IMR-90 (cell line): ENCODE results near the gene EFCC1. TPM values are rescaled to one million over a fixed set of nuclear protein-coding genes. Genes with fewer than 3 reads are reported as not detected.

Experiments
- ATAC-seq: fragments of 200-7000 bp; cut with Tn5 transposase; 2 replicates; pipeline ENCODE4 v1.9.1; 2020; ENCODE audit warnings: low read depth, mild to moderate bottlenecking, moderate library complexity
- BruUV-seq: library from RNA; stranded (reverse); fragments of 400-500 nt; replicated peaks from 2 replicates; lab custom pipeline; 2021; lab: Mats Ljungman, UMichigan
- CTCF ChIA-PET: fragments of 300-600 bp; formaldehyde crosslinking; extraction: SDS; loops from one replicate; lab custom pipeline; 2021; ENCODE audit warnings: antibody characterized with exemption; lab: Yijun Ruan, JAX
- POLR2A ChIA-PET: fragments of 300-600 bp; sonication (Branson Sonifier 250); formaldehyde crosslinking; loops from one replicate; lab custom pipeline; 2022; ENCODE audit warnings: antibody characterized with exemption; ENCODE audit not compliant: unreplicated experiment; lab: Charles Lee
- DNase-seq: peaks from one replicate; pipeline ENCODE4 v3.0.0; 2013
- H2AFZ ChIP-seq: replicated peaks from 2 replicates; pipeline ENCODE3; 2013; ENCODE audit warnings: low read length, mild to moderate bottlenecking; ENCODE audit not compliant: poor library complexity
- H2AK5ac ChIP-seq: 2 replicates; pipeline ENCODE4 v1.6.1; 2013; ENCODE audit warnings: low read depth, low read length, inconsistent platforms
- H2AK9ac ChIP-seq: replicated peaks from 2 replicates; pipeline ENCODE3; 2013; ENCODE audit warnings: mild to moderate bottlenecking, low read depth, low read length, moderate library complexity; ENCODE audit not compliant: poor library complexity
- H2BK120ac ChIP-seq: 2 replicates; pipeline ENCODE4 v1.6.1; 2013; ENCODE audit warnings: low read depth, low read length, inconsistent platforms
- H2BK15ac ChIP-seq: 3 replicates; pipeline ENCODE4 v1.6.1; 2013; ENCODE audit warnings: low read depth, low read length, inconsistent platforms
- H2BK20ac ChIP-seq: 2 replicates; pipeline ENCODE4 v1.6.1; 2013; ENCODE audit warnings: low read depth, mild to moderate bottlenecking, inconsistent platforms, low read length, moderate library complexity
- H2BK5ac ChIP-seq: 2 replicates; pipeline ENCODE4 v1.6.1; 2013; ENCODE audit warnings: mild to moderate bottlenecking, low read depth, low read length, inconsistent platforms; ENCODE audit not compliant: poor library complexity, severe bottlenecking
- H3K14ac ChIP-seq: replicated peaks from 2 replicates; pipeline ENCODE4 v1.6.1; 2013; ENCODE audit warnings: low read depth, low read length, inconsistent platforms
- H3K18ac ChIP-seq: 2 replicates; pipeline ENCODE4 v1.6.1; 2013; ENCODE audit warnings: low read depth, low read length, control low read depth
- H3K23ac ChIP-seq: 2 replicates; pipeline ENCODE4 v1.6.1; 2013; ENCODE audit warnings: low read depth, low read length, inconsistent platforms
- H3K27ac ChIP-seq: 2 replicates; pipeline ENCODE4 v1.5.1; 2013; ENCODE audit warnings: mild to moderate bottlenecking, control low read depth, low read length; ENCODE audit not compliant: insufficient read depth
- H3K27me3 ChIP-seq: 2 replicates; pipeline ENCODE4 v1.6.1; 2013; ENCODE audit warnings: low read length; ENCODE audit not compliant: control insufficient read depth, insufficient read depth
- H3K36me3 ChIP-seq: 2 replicates; pipeline ENCODE4 v1.6.1; 2013; ENCODE audit warnings: low read length, mixed read lengths; ENCODE audit not compliant: control insufficient read depth, insufficient read depth
- H3K4ac ChIP-seq: 2 replicates; pipeline ENCODE4 v1.6.1; 2013; ENCODE audit warnings: low read depth, low read length, inconsistent platforms
- H3K4me1 ChIP-seq: 2 replicates; pipeline ENCODE4 v1.6.1; 2013; ENCODE audit warnings: low read length, mixed read lengths; ENCODE audit not compliant: control insufficient read depth, insufficient read depth
- H3K4me2 ChIP-seq: 2 replicates; pipeline ENCODE4 v1.6.1; 2013; ENCODE audit warnings: low read depth, mild to moderate bottlenecking, control low read depth, low read length, moderate library complexity
- H3K4me3 ChIP-seq: 2 replicates; pipeline ENCODE4 v1.5.1; 2013; ENCODE audit warnings: low read depth, mild to moderate bottlenecking, control low read depth, low read length, moderate library complexity; ENCODE audit not compliant: insufficient read depth
- H3K56ac ChIP-seq: 2 replicates; pipeline ENCODE4 v1.6.1; 2013; ENCODE audit warnings: low read length, inconsistent platforms; ENCODE audit not compliant: insufficient read depth; ENCODE audit errors: extremely low read depth
- H3K79me1 ChIP-seq, 2 experiments: 2 replicates each; pipeline ENCODE4 v1.6.1; 2013; ENCODE audit warnings: low read length in 2 of 2, inconsistent platforms in 1 of 2, low read depth in 1 of 2
- H3K9ac ChIP-seq: 2 replicates; pipeline ENCODE4 v1.6.1; 2013; ENCODE audit warnings: low read depth, low read length, control low read depth
- H3K9me1 ChIP-seq: 2 replicates; pipeline ENCODE4 v1.6.1; 2013; ENCODE audit warnings: low read length, inconsistent platforms; ENCODE audit not compliant: insufficient read depth
- H3K9me3 ChIP-seq: 2 replicates; pipeline ENCODE4 v1.6.1; 2013; ENCODE audit warnings: low read length; ENCODE audit not compliant: control insufficient read depth, insufficient read depth
- H4K20me1 ChIP-seq: 2 replicates; pipeline ENCODE4 v1.6.1; 2013; ENCODE audit warnings: low read length, inconsistent platforms; ENCODE audit not compliant: insufficient read depth
- H4K5ac ChIP-seq: 2 replicates; pipeline ENCODE4 v1.6.1; 2013; ENCODE audit warnings: mild to moderate bottlenecking, low read depth, low read length, control low read depth
- H4K8ac ChIP-seq, 2 experiments: 2 replicates each; pipeline ENCODE4 v1.6.1; 2013; ENCODE audit warnings: low read depth in 2 of 2, low read length in 2 of 2, control low read depth in 1 of 2, inconsistent platforms in 1 of 2
- H4K91ac ChIP-seq: 2 replicates; pipeline ENCODE4 v1.6.1; 2013; ENCODE audit warnings: low read depth, low read length, inconsistent platforms; ENCODE audit not compliant: insufficient read depth
- BHLHE40 ChIP-seq: fragments of 150-350 bp; IDR thresholded peaks from 2 replicates; pipeline ENCODE4 v1.6.1; 2016; ENCODE audit warnings: mild to moderate bottlenecking, low read depth, low read length
- CEBPB ChIP-seq: IDR thresholded peaks from 2 replicates; pipeline ENCODE4 v1.6.1; 2012; ENCODE audit warnings: low read depth, low read length, improper control_type of control experiment
- CTCF ChIP-seq: conservative IDR thresholded peaks from 2 replicates; pipeline ENCODE4 v1.5.1; 2012; ENCODE audit warnings: mild to moderate bottlenecking, low read depth, low read length, improper control_type of control experiment
- FOS ChIP-seq: fragments of 150-350 bp; IDR thresholded peaks from 2 replicates; pipeline ENCODE4 v1.6.1; 2016; ENCODE audit warnings: low read depth, low read length
- MAZ ChIP-seq: IDR thresholded peaks from 2 replicates; pipeline ENCODE4 v1.6.1; 2012; ENCODE audit warnings: low read depth, mild to moderate bottlenecking, low read length, improper control_type of control experiment, moderate library complexity, borderline replicate concordance
- MXI1 ChIP-seq: IDR thresholded peaks from 2 replicates; pipeline ENCODE4 v1.6.1; 2012; ENCODE audit warnings: low read depth, mild to moderate bottlenecking, low read length, moderate library complexity, borderline replicate concordance
- NFE2L2 ChIP-seq: fragments of 150-350 bp; IDR thresholded peaks from 2 replicates; pipeline ENCODE4 v1.6.1; 2016; ENCODE audit warnings: low read depth, mild to moderate bottlenecking, low read length
- POLR2A ChIP-seq: IDR thresholded peaks from 2 replicates; pipeline ENCODE4 v1.6.1; 2012; ENCODE audit warnings: mild to moderate bottlenecking, low read depth, low read length
- RAD21 ChIP-seq: IDR thresholded peaks from 2 replicates; pipeline ENCODE4 v1.6.1; 2012; ENCODE audit warnings: low read length, improper control_type of control experiment
- RCOR1 ChIP-seq: IDR thresholded peaks from 2 replicates; pipeline ENCODE4 v1.6.1; 2012; ENCODE audit warnings: mild to moderate bottlenecking, low read length, improper control_type of control experiment; ENCODE audit not compliant: insufficient replicate concordance
- RFX5 ChIP-seq: IDR thresholded peaks from 2 replicates; pipeline ENCODE4 v1.8.0; 2012; ENCODE audit warnings: low read depth, mild to moderate bottlenecking, low read length, moderate library complexity
- SMC3 ChIP-seq: fragments of 150-350 bp; IDR thresholded peaks from 2 replicates; pipeline ENCODE4 v1.6.1; 2016; ENCODE audit warnings: low read depth, mild to moderate bottlenecking, antibody characterized with exemption, low read length, moderate library complexity
- WGBS, 2 experiments: methylation state at CpG; one replicate each; pipeline versions ENCODE4 v1.1.5 to v1.1.7; 2013; ENCODE audit warnings: missing lambda C conversion rate in 2 of 2; ENCODE audit not compliant: insufficient read length in 1 of 2; ENCODE audit errors: extremely low coverage in 2 of 2; 5-methylcytosine and 5-hydroxymethylcytosine counted together
- dilution Hi-C: fragments of 300-500 bp; cut with HindIII; formaldehyde crosslinking; loops from one replicate; pipeline ENCODE4 v1.14.3; 2018; ENCODE audit warnings: low sequenced_read_pairs; ENCODE audit not compliant: unreplicated experiment
- in situ Hi-C: fragments of 300-500 bp; cut with MboI; formaldehyde crosslinking; loops from 3 replicates; pipeline ENCODE4 v1.14.3; 2019; ENCODE audit warnings: low sequenced_read_pairs, inconsistent platforms, mixed read lengths
- intact Hi-C: fragments of 100-400 bp; cut with micrococcal nuclease; formaldehyde crosslinking; loops from 2 replicates; pipeline ENCODE4 v1.10.0; 2022
- polyA plus RNA-seq, 3 experiments: library from polyadenylated mRNA; depleted of rRNA; stranded (reverse); fragments of >200 nt; gene quantifications; 2 replicates each; pipeline ENCODE4 v1.2.3, GENCODE V29; 2012; ENCODE audit warnings: low replicate concordance in 1 of 3
- total RNA-seq: library from RNA; depleted of rRNA; stranded (reverse); fragments of >200 nt; gene quantifications from 2 replicates; pipeline ENCODE4 v1.2.3, GENCODE V29; 2012
- TF ChIP-seq, protein P1 (sequence below): fragments of 150-350 bp; IDR thresholded peaks from 2 replicates; pipeline ENCODE4 v1.6.1; 2017; ENCODE audit warnings: mild to moderate bottlenecking, antibody characterized with exemption, low read length, low read depth
- TF ChIP-seq, protein P2 (sequence below): fragments of 150-350 bp; IDR thresholded peaks from 2 replicates; pipeline ENCODE4 v1.6.1; 2016; ENCODE audit warnings: low read depth, mild to moderate bottlenecking, low read length, moderate library complexity, borderline replicate concordance

EFCC1 gene
- total and polyA plus RNA-seq, 2 of the 4 experiments (the other 2 are of a cell fraction) = not detected

GRCh38 chr3:129002573-129003569 lies 1.8 kb downstream of the EFCC1 start:
- CTCF ChIA-PET = no interaction called here
- Histone ChIP-seq H2BK15ac (no peak overlapping the region), H3K36me3 (no peaks in the 10 kb centered on the region), H2AK9ac (no peak overlapping the region), H3K4me1 (peaks cover 12% of the 10 kb centered on the region), H3K9me1 (no peaks in the 10 kb centered on the region; the same call in 1 of the 2 replicates), H4K20me1 (no peaks in the 10 kb centered on the region), H3K9ac (no peak overlapping the region), H2BK20ac (no peak overlapping the region), H4K91ac (no peak overlapping the region), H3K56ac (no peak overlapping the region), H3K79me1 (no peaks in the 10 kb centered on the region), H2AFZ (no peak overlapping the region), H2BK5ac (no peak overlapping the region), H3K23ac (no peak overlapping the region), H3K27ac (no peak overlapping the region), H3K27me3 (peaks cover 65% of the 10 kb centered on the region), H3K18ac (no peak overlapping the region), H3K9me3 (no peaks in the 10 kb centered on the region), H4K8ac (no peak overlapping the region), H2BK120ac (no peak overlapping the region), H3K4me3 (no peak overlapping the region), H2AK5ac (no peak overlapping the region), H3K14ac (no peak overlapping the region), H3K4me2 (no peak overlapping the region), H3K4ac (no peak overlapping the region), H4K5ac (no peak overlapping the region)
- POLR2A ChIA-PET = no interaction called here
- intact Hi-C loops = no loop called here
- no peak for DNase-seq
- in situ Hi-C loops = no loop called here
- BruUV-seq = no TSS peak
- 47% methylated on average over 8 of the region's 28 CpGs; no CpG with 5 or more reads in 1 of the 2 experiments for WGBS, 2 experiments
- no peak for ATAC-seq
- dilution Hi-C loops = no loop called here
- TF ChIP-seq BHLHE40 (no peak), RFX5 (no peak), RAD21 (no peak), CEBPB (no peak), MXI1 (no peak), POLR2A (no peak), SMC3 (no peak), RCOR1 (no peak), CTCF (no peak), MAZ (no peak), NFE2L2 (no peak), FOS (no peak)
- TF ChIP-seq, protein P1, sequence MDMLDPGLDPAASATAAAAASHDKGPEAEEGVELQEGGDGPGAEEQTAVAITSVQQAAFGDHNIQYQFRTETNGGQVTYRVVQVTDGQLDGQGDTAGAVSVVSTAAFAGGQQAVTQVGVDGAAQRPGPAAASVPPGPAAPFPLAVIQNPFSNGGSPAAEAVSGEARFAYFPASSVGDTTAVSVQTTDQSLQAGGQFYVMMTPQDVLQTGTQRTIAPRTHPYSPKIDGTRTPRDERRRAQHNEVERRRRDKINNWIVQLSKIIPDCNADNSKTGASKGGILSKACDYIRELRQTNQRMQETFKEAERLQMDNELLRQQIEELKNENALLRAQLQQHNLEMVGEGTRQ = no peak
- TF ChIP-seq, protein P2, sequence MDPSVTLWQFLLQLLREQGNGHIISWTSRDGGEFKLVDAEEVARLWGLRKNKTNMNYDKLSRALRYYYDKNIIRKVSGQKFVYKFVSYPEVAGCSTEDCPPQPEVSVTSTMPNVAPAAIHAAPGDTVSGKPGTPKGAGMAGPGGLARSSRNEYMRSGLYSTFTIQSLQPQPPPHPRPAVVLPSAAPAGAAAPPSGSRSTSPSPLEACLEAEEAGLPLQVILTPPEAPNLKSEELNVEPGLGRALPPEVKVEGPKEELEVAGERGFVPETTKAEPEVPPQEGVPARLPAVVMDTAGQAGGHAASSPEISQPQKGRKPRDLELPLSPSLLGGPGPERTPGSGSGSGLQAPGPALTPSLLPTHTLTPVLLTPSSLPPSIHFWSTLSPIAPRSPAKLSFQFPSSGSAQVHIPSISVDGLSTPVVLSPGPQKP = no peak
